Stimulated activated CD4-positive, alpha-beta T cell treated with anti-CD3 and anti-CD28 coated beads, Interleukin-4, amount 100 ng/mL, for 4 hours (primary cell): ENCODE measurements around the gene PLCL1.
"Not testable (repeated sequence)": the region's sequence is repeated elsewhere in the genome, so short reads cannot be mapped to it uniquely, and the experiment has no call there.

Source experiments
- DNase-seq, 2 experiments: peaks; one replicate each; pipeline ENCODE4 v3.0.0-alpha.2; 2020

PLCL1 gene

GRCh38 chr2:198136142-198136541 lies 331.7 kb downstream of the PLCL1 start:
- no peak for DNase-seq

- DNase-seq = no peak
Measured at GRCh38 chr2:198137733-198138132, 333.3 kb downstream of the PLCL1 start.

GRCh38 chr2:198141726-198142125 lies 337.3 kb downstream of the PLCL1 start:
- DNase-seq = no peak

- no peak for DNase-seq
Measured at GRCh38 chr2:198143156-198143555, 338.8 kb downstream of the PLCL1 start.

GRCh38 chr2:198143793-198144192 lies 339.4 kb downstream of the PLCL1 start:
- DNase-seq = no peak

- DNase-seq = no peak
Measured at GRCh38 chr2:198144660-198145059, 340.3 kb downstream of the PLCL1 start.

- no peak for DNase-seq
Measured at GRCh38 chr2:198146346-198146940, 342.1 kb downstream of the PLCL1 start.

GRCh38 chr2:198157314-198157713 lies 352.9 kb downstream of the PLCL1 start:
- no peak for DNase-seq

- no peak for DNase-seq
Measured at GRCh38 chr2:198161151-198161550, 356.8 kb downstream of the PLCL1 start.

- DNase-seq = no peak
Measured at GRCh38 chr2:198162276-198162675, 357.9 kb downstream of the PLCL1 start.

GRCh38 chr2:198164843-198165242 lies 360.4 kb downstream of the PLCL1 start:
- DNase-seq = no peak

GRCh38 chr2:198165289-198165688 lies 360.9 kb downstream of the PLCL1 start:
- DNase-seq = no peak

GRCh38 chr2:198167346-198167745 lies 363.0 kb downstream of the PLCL1 start:
- DNase-seq = no peak

GRCh38 chr2:198168651-198169050 lies 364.3 kb downstream of the PLCL1 start:
- no peak for DNase-seq

- DNase-seq = no peak
Measured at GRCh38 chr2:198173242-198173641, 368.8 kb downstream of the PLCL1 start.

GRCh38 chr2:198173864-198174263 lies 369.5 kb downstream of the PLCL1 start:
- no peak for DNase-seq

GRCh38 chr2:198175271-198175670 lies 370.9 kb downstream of the PLCL1 start:
- no peak for DNase-seq

- no peak for DNase-seq
Measured at GRCh38 chr2:198177040-198177439, 372.6 kb downstream of the PLCL1 start.

- DNase-seq = no peak
Measured at GRCh38 chr2:198178766-198179165, 374.4 kb downstream of the PLCL1 start.

- DNase-seq = no peak
Measured at GRCh38 chr2:198186257-198186656, 381.9 kb downstream of the PLCL1 start.

GRCh38 chr2:198187841-198188240 lies 383.4 kb downstream of the PLCL1 start:
- DNase-seq = no peak

GRCh38 chr2:198188982-198189381 lies 384.6 kb downstream of the PLCL1 start:
- no peak for DNase-seq

GRCh38 chr2:198191651-198192050 lies 387.3 kb downstream of the PLCL1 start:
- DNase-seq = no peak

GRCh38 chr2:198196556-198196955 lies 392.2 kb downstream of the PLCL1 start:
- not testable (repeated sequence) for DNase-seq
